ENCODE data around the gene CHST12.

The CHST12 gene

GRCh38 chr7:2483494-2483893 is 80.1 kb downstream of the CHST12 start:
- peak; percentile 67 for DNase-seq

GRCh38 chr7:2484868-2485267 is 81.5 kb downstream of the CHST12 start:
- DNase-seq: peak; percentile 13

- peak; percentile 90 for DNase-seq
These were observed 84.3 kb downstream of the CHST12 start for GRCh38 chr7:2487586-2488271.

- DNase-seq: peak; percentile 62
These were observed 84.8 kb downstream of the CHST12 start for GRCh38 chr7:2488272-2488645.

- peak; percentile 21 for DNase-seq
These were observed 85.3 kb downstream of the CHST12 start for GRCh38 chr7:2488681-2489080.

- DNase-seq: peak; percentile 55
These were observed 86.8 kb downstream of the CHST12 start for GRCh38 chr7:2490181-2490651.

GRCh38 chr7:2492038-2492437 is 88.6 kb downstream of the CHST12 start:
- DNase-seq: no peak

GRCh38 chr7:2493205-2494164 is 90.1 kb downstream of the CHST12 start:
- no peak for DNase-seq

GRCh38 chr7:2494191-2495130 is 91.0 kb downstream of the CHST12 start:
- DNase-seq: no peak

- DNase-seq: peak; percentile 80
These were observed 92.2 kb downstream of the CHST12 start for GRCh38 chr7:2495418-2496299.

- no peak for DNase-seq
These were observed 93.0 kb downstream of the CHST12 start for GRCh38 chr7:2496375-2496774.

- DNase-seq: no peak
These were observed 93.7 kb downstream of the CHST12 start for GRCh38 chr7:2497065-2497464.

- peak; percentile 86 for DNase-seq
These were observed 94.3 kb downstream of the CHST12 start for GRCh38 chr7:2497500-2498336.

Data from femur (tissue), 1 donor.